Suprapubic skin (tissue), 4 donors: ENCODE measurements around the gene MYL5.

ENCODE experiments used
- EP300 ChIP-seq: sonication (generic); formaldehyde crosslinking; IDR thresholded peaks from one replicate; pipeline ENCODE4 v1.6.1; 2017; ENCODE audit warnings: antibody characterized with exemption
- POLR2A ChIP-seq, 2 donors: fragments of 450-650 bp; IDR thresholded peaks; one replicate each; pipeline ENCODE4 v1.6.1; 2017; ENCODE audit warnings: antibody characterized with exemption in 2 of 2, mild to moderate bottlenecking in 2 of 2, moderate library complexity in 2 of 2
- POLR2AphosphoS5 ChIP-seq, 3 donors: sonication (generic); formaldehyde crosslinking; IDR thresholded peaks; one replicate each; pipeline ENCODE4 v1.6.1; 2017; ENCODE audit warnings: antibody characterized with exemption in 3 of 3
- TF ChIP-seq, protein P1 (sequence below), 2 donors: fragments of 200-600 bp in 1 of 2; fragments of 450-650 bp in 1 of 2; sonication (generic) in 1 of 2; IDR thresholded peaks; one replicate each; pipeline ENCODE4 v1.5.1; 2016 to 2019; ENCODE audit warnings: antibody characterized with exemption in 2 of 2, mild to moderate bottlenecking in 1 of 2, moderate library complexity in 1 of 2

DNA sequence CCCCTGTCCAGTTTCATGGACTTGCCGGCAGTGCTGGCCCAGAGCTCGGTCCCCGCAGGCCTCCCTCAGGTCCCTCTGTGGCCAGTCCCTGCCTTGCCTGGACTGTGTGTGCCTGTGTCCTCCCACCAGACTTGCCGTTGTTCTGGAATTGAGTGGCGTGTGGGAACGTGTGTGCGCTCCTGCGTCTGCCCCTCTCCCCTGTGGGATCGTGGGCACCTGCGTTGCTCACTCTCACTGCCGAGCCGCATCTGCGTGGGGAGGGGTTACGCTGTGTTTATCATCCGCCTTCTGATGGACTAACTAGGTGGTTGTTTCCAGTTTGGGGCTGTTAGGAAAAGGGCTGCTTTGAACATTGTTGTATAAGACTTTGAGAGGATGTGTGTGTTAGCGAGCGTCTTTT, 52.5 kb downstream of the MYL5 start:
- TF ChIP-seq, protein P1, sequence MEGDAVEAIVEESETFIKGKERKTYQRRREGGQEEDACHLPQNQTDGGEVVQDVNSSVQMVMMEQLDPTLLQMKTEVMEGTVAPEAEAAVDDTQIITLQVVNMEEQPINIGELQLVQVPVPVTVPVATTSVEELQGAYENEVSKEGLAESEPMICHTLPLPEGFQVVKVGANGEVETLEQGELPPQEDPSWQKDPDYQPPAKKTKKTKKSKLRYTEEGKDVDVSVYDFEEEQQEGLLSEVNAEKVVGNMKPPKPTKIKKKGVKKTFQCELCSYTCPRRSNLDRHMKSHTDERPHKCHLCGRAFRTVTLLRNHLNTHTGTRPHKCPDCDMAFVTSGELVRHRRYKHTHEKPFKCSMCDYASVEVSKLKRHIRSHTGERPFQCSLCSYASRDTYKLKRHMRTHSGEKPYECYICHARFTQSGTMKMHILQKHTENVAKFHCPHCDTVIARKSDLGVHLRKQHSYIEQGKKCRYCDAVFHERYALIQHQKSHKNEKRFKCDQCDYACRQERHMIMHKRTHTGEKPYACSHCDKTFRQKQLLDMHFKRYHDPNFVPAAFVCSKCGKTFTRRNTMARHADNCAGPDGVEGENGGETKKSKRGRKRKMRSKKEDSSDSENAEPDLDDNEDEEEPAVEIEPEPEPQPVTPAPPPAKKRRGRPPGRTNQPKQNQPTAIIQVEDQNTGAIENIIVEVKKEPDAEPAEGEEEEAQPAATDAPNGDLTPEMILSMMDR (IDR thresholded peaks at IDR 0.05) = no peak
- TF ChIP-seq POLR2A (IDR thresholded peaks at IDR 0.05) (no peak), POLR2AphosphoS5 (IDR thresholded peaks at IDR 0.05) (no peak), EP300 (no peak)
